ENCODE measurements around the gene MAPK12. TPM values are rescaled to one million over a fixed set of nuclear protein-coding genes. Genes with fewer than 3 reads are reported as not detected.

Gene MAPK12
- total RNA-seq, 1 donor from 2014 or later = 46.6 TPM

DNA sequence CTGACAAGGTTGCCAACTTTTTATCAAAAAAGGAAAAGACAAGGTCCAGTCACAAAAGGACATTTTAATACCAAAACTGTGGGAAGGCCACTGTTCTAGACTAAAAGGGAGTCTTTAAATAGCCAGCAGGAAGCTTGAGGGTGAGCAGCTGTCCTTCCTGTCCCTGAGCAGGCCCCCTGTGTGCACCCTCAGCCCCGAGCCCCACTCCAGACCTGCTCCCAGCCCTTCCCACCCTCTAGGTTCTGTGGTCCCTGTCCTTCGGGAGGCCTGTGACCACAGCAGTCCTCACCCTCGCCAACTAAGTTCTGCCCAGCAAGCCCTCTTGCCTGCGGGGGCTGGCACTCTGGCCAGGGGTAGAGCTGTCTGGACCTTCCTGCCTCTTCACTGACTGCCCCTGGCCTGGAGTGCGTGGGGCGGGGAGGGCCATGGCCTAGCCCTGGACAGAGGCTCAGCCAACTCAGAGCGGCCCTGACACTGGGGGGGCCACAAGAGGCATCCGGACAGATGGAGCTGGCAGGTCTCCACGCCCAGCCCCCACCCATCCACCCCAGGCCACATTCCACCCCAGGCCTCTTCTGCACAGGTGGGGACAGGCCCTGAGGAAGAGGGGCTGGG lies 47.6 kb upstream of the MAPK12 start:
- peaks cover 35% of the 10 kb centered on the region for H3K4me1 Mint-ChIP-seq (ENCODE audit: low read depth)
- no peaks in the 10 kb centered on the region for H3K27me3 Mint-ChIP-seq (ENCODE audit: low read depth)
- no peaks in the 10 kb centered on the region for H3K36me3 Mint-ChIP-seq (ENCODE audit: low read depth)
- TF ChIP-seq CTCF (IDR thresholded peaks at IDR 0.05) = no peak
- no peaks in the 10 kb centered on the region for H3K9me3 Mint-ChIP-seq (ENCODE audit: low read depth)
- peak overlapping the region; percentile 55 for H3K4me3 Mint-ChIP-seq (ENCODE audit: unreplicated experiment)
- DNase-seq (ENCODE audit: low spot score) = no peak
- peak overlapping the region; percentile 97 for H3K27ac Mint-ChIP-seq (ENCODE audit: unreplicated experiment)

GRCh38 chr22:50308597-50308935 lies 47.1 kb upstream of the MAPK12 start:
- Mint-ChIP-seq H3K36me3 (ENCODE audit: low read depth) (no peaks in the 10 kb centered on the region), H3K27me3 (ENCODE audit: low read depth) (no peaks in the 10 kb centered on the region), H3K4me1 (ENCODE audit: low read depth) (peaks cover 40% of the 10 kb centered on the region), H3K9me3 (ENCODE audit: low read depth) (no peaks in the 10 kb centered on the region), H3K4me3 (ENCODE audit: unreplicated experiment) (peak overlapping the region; percentile 55), H3K27ac (ENCODE audit: unreplicated experiment) (peak overlapping the region; percentile 97)
- DNase-seq (ENCODE audit: low spot score) = no peak
- no peak for TF ChIP-seq CTCF (IDR thresholded peaks at IDR 0.05)

GRCh38 chr22:50307890-50308596 lies 46.6 kb upstream of the MAPK12 start:
- Mint-ChIP-seq H3K27me3 (ENCODE audit: low read depth) (no peaks in the 10 kb centered on the region), H3K4me3 (ENCODE audit: unreplicated experiment) (peak overlapping the region; percentile 53), H3K9me3 (ENCODE audit: low read depth) (no peaks in the 10 kb centered on the region), H3K36me3 (ENCODE audit: low read depth) (no peaks in the 10 kb centered on the region), H3K27ac (ENCODE audit: unreplicated experiment) (peak overlapping the region; percentile 97), H3K4me1 (ENCODE audit: low read depth) (peaks cover 46% of the 10 kb centered on the region)
- no peak for TF ChIP-seq CTCF (IDR thresholded peaks at IDR 0.05)
- no peak for DNase-seq (ENCODE audit: low spot score)

- no peak for DNase-seq (ENCODE audit: low spot score)
- Mint-ChIP-seq H3K9me3 (ENCODE audit: low read depth) (no peaks in the 10 kb centered on the region), H3K36me3 (ENCODE audit: low read depth) (no peaks in the 10 kb centered on the region), H3K27ac (ENCODE audit: unreplicated experiment) (peak within 1 kb of the TSS; percentile 97), H3K4me1 (ENCODE audit: low read depth) (peaks cover 56% of the 10 kb centered on the region), H3K4me3 (ENCODE audit: unreplicated experiment) (peak within 1 kb of the TSS; percentile 95), H3K27me3 (ENCODE audit: low read depth) (no peaks in the 10 kb centered on the region)
- peak; percentile 3 for TF ChIP-seq CTCF (IDR thresholded peaks at IDR 0.05)
These were observed 45.6 kb upstream of the MAPK12 start, which contains the start of gene PLXNB2 for GRCh38 chr22:50306753-50307749. Gene PLXNB2, minus strand, starts transcription at chr22:50307646. Its CDS starts 17,062 bp downstream, at chr22:50290584.

All from chondrocyte (in vitro differentiated cells).